ENCODE results near the gene PRKCE. TPM values are rescaled to one million over a fixed set of nuclear protein-coding genes. Genes with fewer than 3 reads are reported as not detected.

PRKCE gene
- total RNA-seq, 1 experiment from 2014 or later = 4.4 TPM

DNA sequence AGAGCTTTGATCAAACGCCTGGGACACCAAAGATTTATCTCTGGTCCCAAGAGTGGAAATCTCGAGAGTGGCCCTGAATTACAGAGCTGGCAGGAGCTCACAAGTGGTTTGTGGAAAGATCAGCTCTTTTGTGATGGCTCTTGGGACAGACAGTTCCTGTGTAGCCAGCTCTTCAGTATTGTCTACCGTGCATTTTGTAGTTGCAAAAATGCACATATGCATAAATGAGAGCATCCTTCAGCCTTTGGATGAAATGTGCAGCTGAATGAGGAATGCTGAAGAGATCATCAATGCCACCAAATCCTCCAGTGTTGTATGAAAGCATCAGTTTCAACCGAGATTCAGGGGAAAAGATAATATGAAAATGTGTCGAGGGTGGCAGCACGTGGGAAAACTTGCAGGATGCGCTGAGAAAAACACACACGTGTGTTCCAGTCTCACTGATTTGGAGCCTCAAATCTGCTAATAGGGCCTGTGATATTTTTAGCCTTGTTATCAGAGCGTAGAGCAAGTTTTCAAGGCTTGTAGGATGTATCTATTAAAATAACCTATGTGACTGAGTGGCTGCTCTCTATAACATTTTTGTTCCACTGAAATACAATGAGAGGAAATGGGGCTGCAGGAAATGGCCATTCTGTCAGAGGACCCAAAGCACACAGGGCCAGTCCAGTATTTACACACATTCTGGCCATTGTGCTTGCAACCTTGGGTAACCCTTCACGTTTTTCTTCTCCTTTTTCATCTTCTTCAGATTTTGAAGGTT lies 138.7 kb downstream of the PRKCE start:
- H3K4me3 Mint-ChIP-seq (ENCODE audit: unreplicated experiment) = no peak overlapping the region
- no TSS peak for BruUV-seq (replicated peaks)
- no peak for DNase-seq

DNA sequence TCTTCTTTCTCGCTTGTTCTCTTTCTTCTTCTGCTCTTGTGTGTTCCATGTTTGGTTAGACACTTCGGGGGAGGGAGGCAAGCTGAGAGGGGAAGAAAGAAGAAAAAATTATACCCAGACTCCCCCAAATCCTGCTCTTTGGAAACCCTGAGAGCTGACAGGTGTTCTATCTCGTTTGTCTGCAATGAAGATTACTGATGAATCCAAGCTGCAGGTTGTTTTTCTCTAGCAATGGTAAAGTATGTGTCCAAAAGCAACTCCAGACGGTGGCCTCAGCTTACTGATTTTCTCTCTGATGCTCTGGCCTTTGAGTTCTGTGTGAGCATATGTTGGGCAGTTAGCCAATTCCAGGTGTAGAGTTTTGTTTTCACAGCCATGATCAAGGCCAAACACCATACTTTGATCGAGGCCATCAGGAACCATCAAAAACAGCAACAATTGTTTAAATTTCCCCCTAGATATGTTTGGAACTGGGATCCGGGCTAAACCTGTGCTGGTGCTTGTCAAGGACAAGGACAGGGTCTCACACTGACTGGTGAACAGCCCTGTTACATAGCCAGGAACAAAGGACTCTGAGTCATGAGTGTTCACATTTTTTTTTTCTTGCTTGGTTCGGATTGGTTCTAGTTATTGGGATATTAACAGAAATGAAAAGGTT lies 142.0 kb downstream of the PRKCE start:
- Mint-ChIP-seq H3K4me3 (ENCODE audit: unreplicated experiment) (no peak overlapping the region), H3K36me3 (ENCODE audit: insufficient read depth, unreplicated experiment) (no peaks in the 10 kb centered on the region), H3K9me3 (ENCODE audit: unreplicated experiment) (no peaks in the 10 kb centered on the region), H3K4me1 (ENCODE audit: low read depth, unreplicated experiment) (no peaks in the 10 kb centered on the region), H3K27me3 (ENCODE audit: insufficient read depth, unreplicated experiment) (peaks cover 5% of the 10 kb centered on the region), H3K27ac (ENCODE audit: unreplicated experiment) (no peak overlapping the region)
- DNase-seq = no peak
- Histone ChIP-seq H3K27me3 (replicated peaks; ENCODE audit: control insufficient read depth, insufficient read depth, low read length) (no peaks in the 10 kb centered on the region), H3K4me3 (ENCODE audit: low read depth, low read length) (no peak overlapping the region), H3K4me1 (no peaks in the 10 kb centered on the region), H3K9me3 (no peaks in the 10 kb centered on the region), H3K36me3 (ENCODE audit: control insufficient read depth, insufficient read depth, low read length) (no peaks in the 10 kb centered on the region)
- no TSS peak for BruUV-seq (replicated peaks)
- ChIA-PET CTCF (no interaction called here), POLR2A (no interaction called here)
- intact Hi-C loops (cut with micrococcal nuclease; ENCODE audit: unreplicated experiment) = no loop called here
- TF ChIP-seq, protein P1, sequence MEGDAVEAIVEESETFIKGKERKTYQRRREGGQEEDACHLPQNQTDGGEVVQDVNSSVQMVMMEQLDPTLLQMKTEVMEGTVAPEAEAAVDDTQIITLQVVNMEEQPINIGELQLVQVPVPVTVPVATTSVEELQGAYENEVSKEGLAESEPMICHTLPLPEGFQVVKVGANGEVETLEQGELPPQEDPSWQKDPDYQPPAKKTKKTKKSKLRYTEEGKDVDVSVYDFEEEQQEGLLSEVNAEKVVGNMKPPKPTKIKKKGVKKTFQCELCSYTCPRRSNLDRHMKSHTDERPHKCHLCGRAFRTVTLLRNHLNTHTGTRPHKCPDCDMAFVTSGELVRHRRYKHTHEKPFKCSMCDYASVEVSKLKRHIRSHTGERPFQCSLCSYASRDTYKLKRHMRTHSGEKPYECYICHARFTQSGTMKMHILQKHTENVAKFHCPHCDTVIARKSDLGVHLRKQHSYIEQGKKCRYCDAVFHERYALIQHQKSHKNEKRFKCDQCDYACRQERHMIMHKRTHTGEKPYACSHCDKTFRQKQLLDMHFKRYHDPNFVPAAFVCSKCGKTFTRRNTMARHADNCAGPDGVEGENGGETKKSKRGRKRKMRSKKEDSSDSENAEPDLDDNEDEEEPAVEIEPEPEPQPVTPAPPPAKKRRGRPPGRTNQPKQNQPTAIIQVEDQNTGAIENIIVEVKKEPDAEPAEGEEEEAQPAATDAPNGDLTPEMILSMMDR (IDR thresholded peaks at IDR 0.05; ENCODE audit: insufficient read depth in 1 of 2, low read depth in 1 of 2, low read length in 1 of 2, severe bottlenecking in 1 of 2, unreplicated experiment in 1 of 2) = no peak

More for the DNA sequence above, 138.7 kb downstream of the PRKCE start:
- no peak overlapping the region for H3K4me3 ChIP-seq (ENCODE audit: low read depth, low read length)
- ChIA-PET POLR2A (no interaction called here), CTCF (no interaction called here)
- no peaks in the 10 kb centered on the region for H3K36me3 ChIP-seq (ENCODE audit: control insufficient read depth, insufficient read depth, low read length)
- H3K27me3 ChIP-seq (replicated peaks; ENCODE audit: control insufficient read depth, insufficient read depth, low read length) = no peaks in the 10 kb centered on the region
- H3K9me3 ChIP-seq = no peaks in the 10 kb centered on the region
- Mint-ChIP-seq H3K27ac (ENCODE audit: unreplicated experiment) (no peak overlapping the region), H3K9me3 (ENCODE audit: unreplicated experiment) (no peaks in the 10 kb centered on the region), H3K4me1 (ENCODE audit: low read depth, unreplicated experiment) (no peaks in the 10 kb centered on the region), H3K27me3 (ENCODE audit: insufficient read depth, unreplicated experiment) (peaks cover 2% of the 10 kb centered on the region), H3K36me3 (ENCODE audit: insufficient read depth, unreplicated experiment) (no peaks in the 10 kb centered on the region)
- no peaks in the 10 kb centered on the region for H3K4me1 ChIP-seq
- intact Hi-C loops (cut with micrococcal nuclease; ENCODE audit: unreplicated experiment) = no loop called here
- TF ChIP-seq, protein P1 (IDR thresholded peaks at IDR 0.05; ENCODE audit: insufficient read depth in 1 of 2, low read depth in 1 of 2, low read length in 1 of 2, severe bottlenecking in 1 of 2, unreplicated experiment in 1 of 2) = no peak

DNA sequence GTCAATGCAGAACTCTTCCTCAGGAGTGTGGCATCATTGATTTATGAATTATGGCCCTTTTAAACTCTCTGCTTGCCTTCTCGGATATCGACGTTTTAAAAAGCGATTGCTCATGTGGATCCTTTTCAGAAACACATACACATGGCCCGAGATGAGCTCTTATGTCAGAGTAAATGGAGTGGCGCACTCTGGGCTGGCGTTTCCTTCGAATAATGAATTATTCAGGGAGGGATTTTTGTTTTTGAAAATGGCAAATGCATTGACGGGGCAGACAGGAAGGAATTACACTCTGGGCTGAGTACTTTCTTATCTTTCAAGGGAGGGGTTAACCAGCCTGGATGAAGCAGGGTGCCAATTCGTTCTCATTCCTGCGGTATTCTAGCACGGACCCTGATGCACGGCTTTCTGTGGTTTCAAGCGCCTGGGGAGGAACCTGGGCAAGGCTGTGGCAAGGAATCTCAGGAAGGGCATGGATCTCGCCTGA lies 142.7 kb downstream of the PRKCE start:
- Histone ChIP-seq H3K36me3 (ENCODE audit: control insufficient read depth, insufficient read depth, low read length) (no peaks in the 10 kb centered on the region), H3K4me1 (no peaks in the 10 kb centered on the region), H3K27me3 (replicated peaks; ENCODE audit: control insufficient read depth, insufficient read depth, low read length) (no peaks in the 10 kb centered on the region), H3K9me3 (no peaks in the 10 kb centered on the region), H3K4me3 (ENCODE audit: low read depth, low read length) (no peak overlapping the region)
- ChIA-PET POLR2A (no interaction called here), CTCF (no interaction called here)
- H3K36me3 Mint-ChIP-seq (ENCODE audit: insufficient read depth, unreplicated experiment) = no peaks in the 10 kb centered on the region
- no peak overlapping the region for H3K4me3 Mint-ChIP-seq (ENCODE audit: unreplicated experiment)
- H3K27me3 Mint-ChIP-seq (ENCODE audit: insufficient read depth, unreplicated experiment) = peaks cover 5% of the 10 kb centered on the region
- intact Hi-C loops (cut with micrococcal nuclease; ENCODE audit: unreplicated experiment) = no loop called here
- no peak for DNase-seq
- no peaks in the 10 kb centered on the region for H3K9me3 Mint-ChIP-seq (ENCODE audit: unreplicated experiment)
- TF ChIP-seq, protein P1 (IDR thresholded peaks at IDR 0.05; ENCODE audit: insufficient read depth in 1 of 2, low read depth in 1 of 2, low read length in 1 of 2, severe bottlenecking in 1 of 2, unreplicated experiment in 1 of 2) = no peak
- BruUV-seq (replicated peaks) = no TSS peak
- no peak overlapping the region for H3K27ac Mint-ChIP-seq (ENCODE audit: unreplicated experiment)
- no peaks in the 10 kb centered on the region for H3K4me1 Mint-ChIP-seq (ENCODE audit: low read depth, unreplicated experiment)

All from Caco-2 (cell line).